HepG2 (cell line): ENCODE measurements around the gene DAG1. TPM values are rescaled to one million over a fixed set of nuclear protein-coding genes. Genes with fewer than 3 reads are reported as not detected.

ENCODE experiments used
- AHR ChIP-seq: IDR thresholded peaks from 2 replicates; pipeline ENCODE4 v1.6.1; 2018; ENCODE audit warnings: missing genetic modification reagents, missing compliant biosample characterization
- ARID2 ChIP-seq: sonication (generic); formaldehyde crosslinking; IDR thresholded peaks from 2 replicates; pipeline ENCODE4 v1.8.1; 2022; ENCODE audit warnings: mild to moderate bottlenecking, missing genetic modification reagents, borderline replicate concordance
- BRD4 ChIP-seq: sonication (generic); formaldehyde crosslinking; IDR thresholded peaks from 2 replicates; pipeline ENCODE4 v1.4.0; 2020; ENCODE audit warnings: missing genetic modification reagents
- HOXA3 ChIP-seq: sonication (generic); formaldehyde crosslinking; IDR thresholded peaks from 2 replicates; pipeline ENCODE4 v1.5.0; 2020; ENCODE audit warnings: missing genetic modification reagents
- KLF15 ChIP-seq: sonication (generic); formaldehyde crosslinking; IDR thresholded peaks from 2 replicates; pipeline ENCODE4 v1.8.1; 2023; ENCODE audit warnings: borderline replicate concordance, mild to moderate bottlenecking, inconsistent platforms, missing genetic modification reagents, mixed read lengths
- KMT2B ChIP-seq: IDR thresholded peaks from 2 replicates; pipeline ENCODE4 v1.6.1; 2016; ENCODE audit warnings: missing genetic modification reagents, missing compliant biosample characterization
- MTA1 ChIP-seq: sonication (generic); formaldehyde crosslinking; IDR thresholded peaks from 2 replicates; pipeline ENCODE4 v1.4.0; 2020; ENCODE audit warnings: missing genetic modification reagents, mild to moderate bottlenecking, borderline replicate concordance
- POLR2G ChIP-seq: fragments of 200-400 bp; formaldehyde crosslinking; IDR thresholded peaks from 2 replicates; pipeline ENCODE4 v1.6.1; 2018; ENCODE audit warnings: mild to moderate bottlenecking, low read depth, low read length, moderate library complexity
- REXO4 ChIP-seq: sonication (generic); formaldehyde crosslinking; IDR thresholded peaks from 2 replicates; pipeline ENCODE4 v1.8.0; 2022; ENCODE audit warnings: missing genetic modification reagents, mild to moderate bottlenecking, borderline replicate concordance
- ZBTB20 ChIP-seq: sonication (generic); formaldehyde crosslinking; IDR thresholded peaks from 2 replicates; pipeline ENCODE4 v1.8.1; 2023; ENCODE audit warnings: missing genetic modification reagents, low read depth, mild to moderate bottlenecking, borderline replicate concordance
- ZEB1 ChIP-seq: IDR thresholded peaks from 2 replicates; pipeline ENCODE4 v1.6.1; 2012; ENCODE audit warnings: mild to moderate bottlenecking, low read depth, inconsistent platforms; ENCODE audit not compliant: insufficient replicate concordance
- ZMYM2 ChIP-seq: sonication (generic); formaldehyde crosslinking; IDR thresholded peaks from 2 replicates; pipeline ENCODE4 v1.8.0; 2022; ENCODE audit warnings: mild to moderate bottlenecking, missing genetic modification reagents
- polyA plus RNA-seq, 8 experiments: library from polyadenylated mRNA; depleted of rRNA in 3 of 8; stranded (reverse) in 7 of 8; unstranded in 1 of 8; fragments of >200 nt; fragmentation: Illumina TruSeq in 4 of 8; extraction: Trizol in 4 of 8; gene quantifications; 2 replicates each; pipeline versions ENCODE4 v1.2.1 to v1.2.3, GENCODE V29; 2011 to 2016; ENCODE audit warnings: low read depth in 4 of 8, missing spikeins in 1 of 8, mixed read lengths in 1 of 8; ENCODE audit not compliant: insufficient read depth in 1 of 8
- total RNA-seq, 5 experiments: library from RNA; depleted of rRNA; stranded (reverse); fragments of >200 nt; fragmentation: Illumina TruSeq; extraction: Trizol; gene quantifications; 2 replicates each; pipeline ENCODE4 v1.2.3, GENCODE V29; 2016; ENCODE audit warnings: low read depth in 1 of 5
- TF ChIP-seq, protein P1 (sequence below): sonication (generic); formaldehyde crosslinking; IDR thresholded peaks from 2 replicates; pipeline ENCODE4 v1.4.0; 2020; ENCODE audit warnings: missing genetic modification reagents, borderline replicate concordance
- TF ChIP-seq, protein P2 (sequence below): sonication (generic); formaldehyde crosslinking; IDR thresholded peaks from 2 replicates; pipeline ENCODE4 v1.8.0; 2022; ENCODE audit warnings: mild to moderate bottlenecking, missing genetic modification reagents
- TF ChIP-seq, protein P3 (sequence below): sonication (generic); formaldehyde crosslinking; IDR thresholded peaks from 2 replicates; pipeline ENCODE4 v1.4.0; 2020; ENCODE audit warnings: mild to moderate bottlenecking, missing genetic modification reagents
- TF ChIP-seq, protein P4 (sequence below): sonication (generic); formaldehyde crosslinking; IDR thresholded peaks from 2 replicates; pipeline ENCODE4 v1.4.0; 2020; ENCODE audit warnings: missing genetic modification reagents, low read depth, mild to moderate bottlenecking, borderline replicate concordance
- TF ChIP-seq, protein P5 (sequence below): sonication (generic); formaldehyde crosslinking; conservative IDR thresholded peaks from 2 replicates; pipeline ENCODE4 v1.8.0; 2022; ENCODE audit warnings: low read depth, missing genetic modification reagents

DAG1 gene
- total and polyA plus RNA-seq, 2 of the 13 experiments (the other 11 are each of a cell fraction or from before 2014, with no cell fraction given), result 47.3 to 50.4 TPM

DNA sequence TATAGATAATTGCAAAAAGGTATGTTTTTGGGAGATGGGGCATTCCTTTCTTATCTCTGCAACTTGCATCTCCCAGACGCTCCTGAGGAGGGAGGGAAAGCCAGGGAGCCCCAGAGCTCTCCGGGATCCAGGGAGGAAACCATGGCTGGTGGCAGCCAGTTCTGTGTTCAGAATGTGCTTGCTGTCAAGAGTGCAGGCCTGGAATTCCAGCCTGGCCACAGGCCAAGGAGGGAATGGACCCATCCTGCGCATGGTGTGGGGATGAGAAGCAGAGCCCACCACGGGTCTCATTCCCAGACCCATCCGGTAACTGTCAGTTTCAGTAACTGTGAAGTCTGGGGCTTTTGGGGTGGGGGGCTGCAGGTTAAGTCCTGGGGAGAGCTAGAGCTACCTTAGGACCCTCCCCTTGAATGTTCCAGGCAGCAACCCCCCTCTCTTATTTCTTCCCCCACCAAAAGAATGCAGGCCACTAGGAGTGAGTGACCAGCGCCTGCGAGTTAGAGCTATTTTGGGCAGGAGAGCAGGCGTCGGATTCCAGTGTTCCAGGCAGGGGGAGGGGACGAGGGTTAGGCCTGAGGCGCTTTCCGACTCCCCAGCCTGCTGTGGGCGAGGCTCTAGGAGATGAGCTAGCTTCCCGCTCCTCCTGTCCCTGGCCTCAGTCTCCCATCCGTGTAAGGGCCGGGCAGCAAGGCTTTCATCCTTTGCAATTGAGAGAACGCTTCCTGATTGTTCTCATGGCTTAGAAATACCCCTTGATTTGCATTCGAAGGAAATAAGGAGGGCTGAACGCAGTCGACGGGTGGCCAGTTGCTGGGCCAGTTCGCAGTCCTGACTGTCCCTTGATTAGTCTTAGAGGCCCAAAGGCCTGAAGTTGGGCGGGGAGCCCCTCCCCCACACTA, 781 bp upstream of the DAG1 start (continued):
- no peak for TF ChIP-seq ARID2 (CRISPR knock-in tag)
- TF ChIP-seq, protein P1, sequence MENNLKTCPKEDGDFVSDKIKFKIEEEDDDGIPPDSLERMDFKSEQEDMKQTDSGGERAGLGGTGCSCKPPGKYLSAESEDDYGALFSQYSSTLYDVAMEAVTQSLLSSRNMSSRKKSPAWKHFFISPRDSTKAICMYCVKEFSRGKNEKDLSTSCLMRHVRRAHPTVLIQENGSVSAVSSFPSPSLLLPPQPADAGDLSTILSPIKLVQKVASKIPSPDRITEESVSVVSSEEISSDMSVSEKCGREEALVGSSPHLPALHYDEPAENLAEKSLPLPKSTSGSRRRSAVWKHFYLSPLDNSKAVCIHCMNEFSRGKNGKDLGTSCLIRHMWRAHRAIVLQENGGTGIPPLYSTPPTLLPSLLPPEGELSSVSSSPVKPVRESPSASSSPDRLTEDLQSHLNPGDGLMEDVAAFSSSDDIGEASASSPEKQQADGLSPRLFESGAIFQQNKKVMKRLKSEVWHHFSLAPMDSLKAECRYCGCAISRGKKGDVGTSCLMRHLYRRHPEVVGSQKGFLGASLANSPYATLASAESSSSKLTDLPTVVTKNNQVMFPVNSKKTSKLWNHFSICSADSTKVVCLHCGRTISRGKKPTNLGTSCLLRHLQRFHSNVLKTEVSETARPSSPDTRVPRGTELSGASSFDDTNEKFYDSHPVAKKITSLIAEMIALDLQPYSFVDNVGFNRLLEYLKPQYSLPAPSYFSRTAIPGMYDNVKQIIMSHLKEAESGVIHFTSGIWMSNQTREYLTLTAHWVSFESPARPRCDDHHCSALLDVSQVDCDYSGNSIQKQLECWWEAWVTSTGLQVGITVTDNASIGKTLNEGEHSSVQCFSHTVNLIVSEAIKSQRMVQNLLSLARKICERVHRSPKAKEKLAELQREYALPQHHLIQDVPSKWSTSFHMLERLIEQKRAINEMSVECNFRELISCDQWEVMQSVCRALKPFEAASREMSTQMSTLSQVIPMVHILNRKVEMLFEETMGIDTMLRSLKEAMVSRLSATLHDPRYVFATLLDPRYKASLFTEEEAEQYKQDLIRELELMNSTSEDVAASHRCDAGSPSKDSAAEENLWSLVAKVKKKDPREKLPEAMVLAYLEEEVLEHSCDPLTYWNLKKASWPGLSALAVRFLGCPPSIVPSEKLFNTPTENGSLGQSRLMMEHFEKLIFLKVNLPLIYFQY (CRISPR knock-in tag), result peak; percentile 93; the same call in 1 of the 2 replicates
- TF ChIP-seq BRD4 (CRISPR knock-in tag), result peak; percentile 30; the same call in 1 of the 2 replicates
- no peak; the same call in 1 of the 2 replicates for TF ChIP-seq REXO4
- TF ChIP-seq, protein P2, sequence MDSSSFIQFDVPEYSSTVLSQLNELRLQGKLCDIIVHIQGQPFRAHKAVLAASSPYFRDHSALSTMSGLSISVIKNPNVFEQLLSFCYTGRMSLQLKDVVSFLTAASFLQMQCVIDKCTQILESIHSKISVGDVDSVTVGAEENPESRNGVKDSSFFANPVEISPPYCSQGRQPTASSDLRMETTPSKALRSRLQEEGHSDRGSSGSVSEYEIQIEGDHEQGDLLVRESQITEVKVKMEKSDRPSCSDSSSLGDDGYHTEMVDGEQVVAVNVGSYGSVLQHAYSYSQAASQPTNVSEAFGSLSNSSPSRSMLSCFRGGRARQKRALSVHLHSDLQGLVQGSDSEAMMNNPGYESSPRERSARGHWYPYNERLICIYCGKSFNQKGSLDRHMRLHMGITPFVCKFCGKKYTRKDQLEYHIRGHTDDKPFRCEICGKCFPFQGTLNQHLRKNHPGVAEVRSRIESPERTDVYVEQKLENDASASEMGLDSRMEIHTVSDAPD, result no peak
- peak; percentile 55; the same call in 1 of the 2 replicates for TF ChIP-seq AHR (CRISPR knock-in tag)
- 0 out of 2 replicates have a peak, but pooled peaks have one; percentile 58 for TF ChIP-seq POLR2G
- no peak for TF ChIP-seq MTA1 (CRISPR knock-in tag)
- TF ChIP-seq, protein P3, sequence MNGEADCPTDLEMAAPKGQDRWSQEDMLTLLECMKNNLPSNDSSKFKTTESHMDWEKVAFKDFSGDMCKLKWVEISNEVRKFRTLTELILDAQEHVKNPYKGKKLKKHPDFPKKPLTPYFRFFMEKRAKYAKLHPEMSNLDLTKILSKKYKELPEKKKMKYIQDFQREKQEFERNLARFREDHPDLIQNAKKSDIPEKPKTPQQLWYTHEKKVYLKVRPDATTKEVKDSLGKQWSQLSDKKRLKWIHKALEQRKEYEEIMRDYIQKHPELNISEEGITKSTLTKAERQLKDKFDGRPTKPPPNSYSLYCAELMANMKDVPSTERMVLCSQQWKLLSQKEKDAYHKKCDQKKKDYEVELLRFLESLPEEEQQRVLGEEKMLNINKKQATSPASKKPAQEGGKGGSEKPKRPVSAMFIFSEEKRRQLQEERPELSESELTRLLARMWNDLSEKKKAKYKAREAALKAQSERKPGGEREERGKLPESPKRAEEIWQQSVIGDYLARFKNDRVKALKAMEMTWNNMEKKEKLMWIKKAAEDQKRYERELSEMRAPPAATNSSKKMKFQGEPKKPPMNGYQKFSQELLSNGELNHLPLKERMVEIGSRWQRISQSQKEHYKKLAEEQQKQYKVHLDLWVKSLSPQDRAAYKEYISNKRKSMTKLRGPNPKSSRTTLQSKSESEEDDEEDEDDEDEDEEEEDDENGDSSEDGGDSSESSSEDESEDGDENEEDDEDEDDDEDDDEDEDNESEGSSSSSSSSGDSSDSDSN (CRISPR knock-in tag), result no peak; the same call in 1 of the 2 replicates
- TF ChIP-seq ZMYM2 (CRISPR knock-in tag), result 0 out of 2 replicates have a peak, but pooled peaks have one; percentile 41
- TF ChIP-seq HOXA3, result 0 out of 2 replicates have a peak, but pooled peaks have one; percentile 12
- TF ChIP-seq KMT2B (CRISPR knock-in tag), result peak; percentile 34
- no peak for TF ChIP-seq KLF15
- TF ChIP-seq, protein P4, sequence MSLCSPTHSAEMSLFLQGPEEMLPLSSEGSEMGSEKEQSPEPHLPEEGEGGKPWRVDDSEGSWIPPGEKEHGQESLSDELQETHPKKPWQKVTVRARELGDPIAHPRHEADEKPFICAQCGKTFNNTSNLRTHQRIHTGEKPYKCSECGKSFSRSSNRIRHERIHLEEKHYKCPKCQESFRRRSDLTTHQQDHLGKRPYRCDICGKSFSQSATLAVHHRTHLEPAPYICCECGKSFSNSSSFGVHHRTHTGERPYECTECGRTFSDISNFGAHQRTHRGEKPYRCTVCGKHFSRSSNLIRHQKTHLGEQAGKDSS (CRISPR knock-in tag), result 0 out of 2 replicates have a peak, but pooled peaks have one; percentile 39
- no peak for TF ChIP-seq ZBTB20 (CRISPR knock-in tag)
- TF ChIP-seq ZEB1, result peak; percentile 31
- TF ChIP-seq, protein P5, sequence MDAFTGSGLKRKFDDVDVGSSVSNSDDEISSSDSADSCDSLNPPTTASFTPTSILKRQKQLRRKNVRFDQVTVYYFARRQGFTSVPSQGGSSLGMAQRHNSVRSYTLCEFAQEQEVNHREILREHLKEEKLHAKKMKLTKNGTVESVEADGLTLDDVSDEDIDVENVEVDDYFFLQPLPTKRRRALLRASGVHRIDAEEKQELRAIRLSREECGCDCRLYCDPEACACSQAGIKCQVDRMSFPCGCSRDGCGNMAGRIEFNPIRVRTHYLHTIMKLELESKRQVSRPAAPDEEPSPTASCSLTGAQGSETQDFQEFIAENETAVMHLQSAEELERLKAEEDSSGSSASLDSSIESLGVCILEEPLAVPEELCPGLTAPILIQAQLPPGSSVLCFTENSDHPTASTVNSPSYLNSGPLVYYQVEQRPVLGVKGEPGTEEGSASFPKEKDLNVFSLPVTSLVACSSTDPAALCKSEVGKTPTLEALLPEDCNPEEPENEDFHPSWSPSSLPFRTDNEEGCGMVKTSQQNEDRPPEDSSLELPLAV (CRISPR knock-in tag), result no peak
